GM19463 (cell line): ENCODE measurements around the gene PPARA.

Experiments
- ATAC-seq: cut with Tn5 transposase; IDR thresholded peaks from one replicate; pipeline ENCODE4 v1.9.1; 2021; ENCODE audit warnings: mild to moderate bottlenecking, moderate library complexity; ENCODE audit not compliant: unreplicated experiment

Gene PPARA

GRCh38 chr22:46289244-46289891 is 139.0 kb downstream of the PPARA start:
- no peak for ATAC-seq

DNA sequence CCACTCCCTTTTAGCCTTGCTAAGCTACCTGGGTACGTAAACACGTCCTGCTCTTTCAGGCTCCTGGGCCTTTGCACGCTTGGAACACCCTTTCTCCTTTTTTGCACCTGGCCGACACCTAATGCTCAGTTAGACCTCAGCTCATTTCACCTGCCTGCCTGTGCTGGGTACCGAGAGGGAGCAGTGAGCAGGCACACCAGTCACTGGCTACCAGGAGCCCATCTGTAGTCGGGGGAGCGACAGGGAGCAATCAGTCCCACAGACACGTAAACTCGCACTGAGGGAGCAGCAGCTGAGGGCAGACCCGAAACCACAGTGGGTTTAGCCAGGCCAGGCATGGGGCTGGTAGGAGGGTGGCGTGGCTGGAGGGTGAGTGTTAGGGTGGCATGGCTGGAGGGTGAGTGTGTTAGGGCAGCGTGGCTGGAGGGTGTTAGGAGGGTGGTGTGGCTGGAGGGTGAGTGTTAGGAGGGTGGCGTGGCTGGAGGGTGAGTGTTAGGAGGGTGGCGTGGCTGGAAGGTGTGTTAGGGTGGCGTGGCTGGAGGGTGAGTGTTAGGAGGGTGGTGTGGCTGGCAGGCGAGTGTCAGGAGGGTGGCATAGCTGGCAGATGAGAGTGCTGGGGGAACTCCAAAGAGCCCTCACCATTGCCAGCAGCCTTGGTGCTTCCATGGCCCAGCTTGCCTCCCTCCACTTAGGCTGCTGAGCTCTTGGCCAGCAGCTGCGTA is 140.0 kb downstream of the PPARA start:
- no peak for ATAC-seq

DNA sequence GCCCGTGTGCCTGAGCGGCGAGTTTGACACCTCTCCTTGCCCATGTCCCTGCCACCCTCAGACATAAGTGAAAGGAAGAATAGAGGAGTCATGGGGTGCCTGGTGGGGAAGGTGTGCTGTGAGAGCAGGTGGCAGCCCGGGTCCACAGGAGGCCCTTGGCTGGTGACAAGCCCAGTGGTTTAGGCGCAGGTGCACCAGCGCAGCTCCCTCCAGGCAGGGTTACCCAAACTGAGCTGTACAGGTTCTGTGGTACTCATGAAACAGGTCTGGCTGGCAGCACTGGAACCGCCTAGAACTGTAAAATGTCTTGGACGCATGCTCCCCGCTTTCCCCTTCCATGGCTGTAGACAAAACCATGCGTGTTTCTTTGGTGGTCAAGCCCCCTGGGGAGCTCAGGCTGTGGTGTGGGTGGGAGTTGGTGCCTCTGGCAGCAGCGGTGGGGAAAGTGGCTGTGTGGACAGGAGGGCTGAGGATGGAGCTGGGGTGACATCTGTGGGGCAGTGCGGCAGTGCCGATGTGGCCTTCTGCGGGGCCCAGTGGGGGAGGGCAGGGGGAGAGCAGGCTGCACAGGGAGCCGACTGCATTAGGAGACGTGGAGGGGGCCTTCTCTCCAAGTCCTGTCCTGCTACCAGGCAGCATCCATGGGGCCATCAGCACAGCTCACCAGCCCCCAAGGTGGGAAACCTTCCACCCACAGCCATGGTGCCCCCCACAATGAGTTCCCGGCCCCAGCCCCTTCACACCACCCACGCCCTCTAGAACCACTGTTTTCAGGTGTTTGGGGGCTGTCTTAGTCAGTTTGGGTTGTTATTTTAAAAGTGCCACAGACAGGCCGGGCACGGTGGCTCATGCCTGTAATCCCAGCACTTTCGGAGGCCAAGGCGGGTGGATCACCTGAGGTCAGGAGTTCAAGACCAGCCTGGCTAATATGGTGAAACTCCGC is 140.8 kb downstream of the PPARA start:
- no peak for ATAC-seq

GRCh38 chr22:46292173-46292572 is 141.8 kb downstream of the PPARA start:
- ATAC-seq = no peak

DNA sequence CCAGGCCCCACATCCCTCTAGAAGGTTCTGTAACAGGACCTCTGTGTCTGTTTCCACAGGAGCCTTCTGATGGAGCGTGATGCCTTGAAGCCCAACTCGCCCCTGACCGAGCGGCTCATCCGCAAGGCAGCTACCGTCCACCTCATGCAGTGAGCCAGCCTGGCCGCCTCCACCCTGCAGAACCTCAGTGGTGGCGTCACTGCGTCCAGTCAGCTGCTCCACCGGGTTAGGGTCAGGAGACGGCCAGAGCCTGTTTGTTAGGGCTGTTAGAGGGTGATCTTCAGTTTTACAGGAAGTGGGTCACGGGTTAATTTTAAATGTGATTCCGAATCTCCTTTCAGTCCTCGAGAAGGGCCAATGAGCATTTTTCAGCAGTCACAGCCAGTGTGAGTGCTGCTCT is 142.4 kb downstream of the PPARA start:
- no peak for ATAC-seq
